ENCODE data around the gene GNB1.
"Not testable (repeated sequence)": the region's sequence is repeated elsewhere in the genome, so short reads cannot be mapped to it uniquely, and the experiment has no call there.

Gene GNB1

GRCh38 chr1:1758059-1758621 is 132.7 kb downstream of the GNB1 start:
- DNase-seq, result no peak

DNA sequence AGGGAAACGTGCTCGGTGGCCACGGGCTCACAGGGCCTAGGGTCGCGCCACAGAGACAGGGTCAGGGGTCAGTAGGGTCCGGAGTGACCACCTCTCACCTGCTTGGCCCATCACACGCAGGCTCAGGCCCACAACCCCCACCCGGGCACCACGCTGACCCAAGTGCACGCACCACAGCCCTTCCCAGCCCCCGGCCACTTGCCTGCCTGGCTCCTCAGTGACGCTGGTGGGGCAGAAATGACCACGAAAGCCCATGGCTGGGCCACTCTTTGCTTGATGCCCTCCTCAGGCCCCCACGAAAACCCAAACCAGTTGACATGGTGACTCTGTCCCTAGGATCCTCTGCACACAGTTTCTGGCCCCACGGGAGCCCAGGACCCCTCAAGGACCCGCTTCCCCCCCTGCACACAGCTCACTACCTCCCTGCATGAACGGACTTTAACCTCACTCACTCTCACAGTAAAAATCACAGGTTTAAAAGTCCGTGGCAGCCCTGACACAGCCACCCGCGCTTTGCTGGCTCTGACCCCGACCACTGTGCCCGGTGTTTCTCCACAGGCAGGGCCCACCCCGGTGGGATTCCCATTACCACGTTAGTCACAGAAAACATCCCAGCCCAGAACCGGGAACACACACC is 133.3 kb downstream of the GNB1 start:
- DNase-seq, result no peak

- no peak for DNase-seq
Measured at GRCh38 chr1:1756661-1757421, 134.0 kb downstream of the GNB1 start.

DNA sequence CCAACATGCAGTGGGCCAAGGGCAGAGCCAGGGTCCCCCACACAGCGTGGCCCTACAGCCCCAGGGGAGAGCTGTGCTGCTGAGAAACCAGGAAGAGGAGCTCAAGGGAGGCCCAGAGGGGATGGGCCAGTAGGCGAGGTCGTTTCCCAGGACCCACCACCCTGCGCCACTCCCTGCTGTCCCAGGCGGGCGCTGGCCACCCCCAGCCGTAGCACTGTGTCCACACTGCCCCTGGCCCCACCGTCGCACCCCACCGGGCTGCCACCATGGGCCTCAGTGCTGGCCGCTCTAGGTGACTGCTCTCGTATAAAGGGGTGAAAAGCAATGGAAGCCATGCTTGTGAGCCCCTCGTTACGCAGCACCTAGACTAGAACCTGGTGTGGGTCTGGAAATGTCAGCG is 135.0 kb downstream of the GNB1 start:
- DNase-seq, result no peak

GRCh38 chr1:1755426-1755825 is 135.5 kb downstream of the GNB1 start:
- DNase-seq, result no peak

DNA sequence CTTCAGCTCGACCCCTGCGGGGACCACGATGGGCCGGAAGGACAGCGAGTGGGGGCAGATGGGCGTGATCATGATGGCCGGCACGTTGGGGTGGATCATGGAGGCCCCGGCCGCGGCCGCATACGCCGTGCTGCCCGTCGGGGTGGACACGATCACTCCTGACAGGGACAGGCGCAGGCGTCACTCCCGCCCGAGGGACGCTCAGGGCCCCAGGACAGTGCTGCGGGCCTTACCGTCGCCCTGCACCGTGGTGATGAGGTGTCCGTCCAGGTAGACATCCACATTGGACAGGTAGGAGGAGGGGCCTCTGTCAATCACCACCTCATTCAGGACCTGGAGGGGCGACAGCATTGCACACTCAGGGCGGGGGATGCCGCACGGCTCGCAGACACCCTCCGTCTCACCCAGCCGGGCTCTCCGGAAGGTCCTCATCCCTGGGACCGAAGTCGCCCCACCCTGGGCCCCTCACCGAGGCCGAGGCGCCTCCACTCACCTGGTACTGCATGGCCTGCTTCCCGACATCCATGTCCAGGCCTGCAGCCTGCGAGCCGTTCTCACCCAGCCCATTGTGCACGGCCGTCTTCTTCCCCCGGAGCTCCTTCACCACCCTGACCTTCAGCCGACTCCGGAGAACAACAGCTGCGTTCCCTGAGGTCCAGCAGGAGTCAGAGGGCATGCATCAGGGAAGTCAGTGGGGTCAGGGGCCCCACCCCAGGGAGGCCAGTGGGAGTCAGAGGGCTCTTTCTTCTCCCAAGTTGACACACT is 136.7 kb downstream of the GNB1 start:
- no peak for DNase-seq

DNA sequence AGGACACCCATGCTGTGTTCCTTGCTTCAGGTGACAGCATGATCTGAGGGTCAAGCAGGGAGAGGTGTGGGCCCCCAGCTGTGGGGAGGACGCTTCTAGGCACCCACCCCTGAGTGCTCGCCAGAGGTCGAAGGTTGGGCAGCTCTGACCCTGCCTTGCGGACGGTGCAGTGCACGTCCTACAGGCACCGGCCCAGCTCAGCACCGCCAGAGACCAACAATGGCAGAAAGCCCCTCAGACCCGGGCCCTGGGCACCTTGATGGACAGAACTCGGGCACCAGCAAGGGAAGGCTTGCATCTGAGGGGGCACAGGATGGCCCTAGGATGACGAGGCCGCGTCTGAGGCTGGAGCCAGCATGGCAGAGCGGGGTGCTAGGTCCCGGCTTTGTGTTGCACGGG is 137.3 kb downstream of the GNB1 start:
- no peak for DNase-seq

GRCh38 chr1:1752636-1753606 is 138.0 kb downstream of the GNB1 start:
- DNase-seq, result no peak

DNA sequence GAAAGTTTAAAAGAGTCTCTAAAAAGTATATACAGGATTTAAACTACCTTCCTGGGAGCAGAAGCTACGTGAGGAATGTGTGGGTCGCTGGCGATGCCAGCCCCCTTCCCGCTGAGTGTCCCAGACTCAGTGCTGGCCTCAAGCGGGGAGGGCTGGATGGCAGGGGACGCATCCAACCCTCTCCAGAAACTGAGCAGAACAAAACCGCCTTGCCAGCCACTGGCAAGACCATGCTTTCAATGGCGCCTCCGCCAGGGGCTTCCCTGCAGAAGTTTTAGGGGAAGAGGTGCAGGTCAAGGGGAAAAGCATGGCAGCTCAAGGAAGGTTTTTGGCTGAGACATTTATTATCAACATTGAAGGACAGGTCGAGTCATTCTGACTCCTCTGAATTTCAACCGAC is 138.7 kb downstream of the GNB1 start:
- no peak for DNase-seq

GRCh38 chr1:1749941-1750340 is 140.9 kb downstream of the GNB1 start:
- DNase-seq, result not testable (repeated sequence)

DNA sequence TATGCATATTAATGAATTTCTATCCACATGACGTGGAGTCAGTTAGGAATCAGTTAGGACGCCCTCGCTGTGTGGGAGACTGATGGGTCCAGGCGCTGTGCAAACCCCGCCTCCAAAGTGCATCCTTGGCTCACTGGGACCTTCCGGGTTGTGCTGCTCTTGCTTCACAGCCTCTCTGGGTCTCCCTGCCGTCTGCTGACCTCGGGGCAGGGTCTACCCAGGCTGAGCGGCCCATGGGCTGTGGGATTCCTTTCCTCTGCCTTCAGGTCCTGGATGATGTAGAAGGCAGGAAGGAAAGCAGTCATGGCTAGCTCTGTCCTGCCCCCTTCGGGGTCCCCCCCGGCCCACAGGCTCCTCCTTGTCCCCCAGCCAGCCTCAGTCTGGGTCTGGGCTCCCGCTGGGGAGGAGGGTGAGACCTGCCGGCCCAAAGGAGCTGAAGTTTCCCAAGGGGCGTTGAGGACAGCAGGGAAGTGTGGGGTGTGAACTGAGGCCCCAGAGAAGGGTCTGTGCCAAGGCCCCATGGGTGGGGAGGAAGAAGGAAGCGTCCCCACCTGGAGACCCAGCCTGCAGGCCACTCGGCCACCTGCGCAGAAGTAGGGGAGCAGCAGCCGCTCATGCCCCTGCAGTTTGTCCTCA is 142.1 kb downstream of the GNB1 start:
- DNase-seq, result no peak

- not testable (repeated sequence) for DNase-seq
Measured at GRCh38 chr1:1746566-1746909, 144.3 kb downstream of the GNB1 start.

DNA sequence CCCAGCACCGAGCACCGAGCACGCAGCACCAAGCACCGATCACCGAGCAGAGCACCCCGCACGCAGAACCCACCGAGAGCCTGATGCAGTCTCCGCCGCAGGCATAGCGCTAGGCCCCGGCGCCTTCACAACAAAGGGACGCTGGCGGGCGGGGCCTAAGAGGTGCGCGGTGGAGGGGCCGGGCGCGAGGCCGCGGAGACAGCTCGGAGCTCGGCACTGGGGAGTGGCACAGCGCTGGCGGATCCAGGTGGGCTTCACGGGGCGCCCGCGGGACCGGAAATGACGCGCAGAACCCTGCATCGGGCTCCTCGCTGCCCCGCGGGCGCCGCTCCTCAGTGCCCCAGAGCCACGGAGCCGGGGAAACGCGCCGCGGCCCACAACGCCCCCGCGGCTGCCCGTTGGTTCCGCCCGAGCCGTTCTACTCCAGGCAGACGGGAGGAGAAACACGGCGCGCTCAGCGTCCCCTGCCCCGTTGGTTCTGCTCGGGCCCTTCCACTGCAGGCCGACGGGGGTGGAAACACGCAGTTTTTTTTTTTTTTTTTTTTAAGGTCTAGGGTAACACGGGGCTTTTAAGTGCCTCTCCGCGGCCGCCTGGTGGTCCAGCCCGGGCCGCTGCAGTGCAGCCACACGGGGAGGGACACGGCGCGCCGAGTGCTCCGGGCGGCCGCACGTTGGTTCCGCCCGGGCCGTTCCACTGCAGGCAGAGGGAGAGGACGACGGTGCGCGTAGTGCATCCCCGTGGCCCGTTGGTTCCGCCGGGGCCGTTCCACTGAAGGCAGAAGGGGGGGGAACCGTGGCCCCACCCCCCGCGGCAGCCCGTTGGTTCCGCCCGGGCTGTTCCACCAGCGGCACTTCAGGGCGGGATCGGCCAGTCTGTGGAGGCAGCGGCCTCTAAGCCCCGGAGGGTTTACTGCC is 145.0 kb downstream of the GNB1 start:
- peak; percentile 98 for DNase-seq

DNA sequence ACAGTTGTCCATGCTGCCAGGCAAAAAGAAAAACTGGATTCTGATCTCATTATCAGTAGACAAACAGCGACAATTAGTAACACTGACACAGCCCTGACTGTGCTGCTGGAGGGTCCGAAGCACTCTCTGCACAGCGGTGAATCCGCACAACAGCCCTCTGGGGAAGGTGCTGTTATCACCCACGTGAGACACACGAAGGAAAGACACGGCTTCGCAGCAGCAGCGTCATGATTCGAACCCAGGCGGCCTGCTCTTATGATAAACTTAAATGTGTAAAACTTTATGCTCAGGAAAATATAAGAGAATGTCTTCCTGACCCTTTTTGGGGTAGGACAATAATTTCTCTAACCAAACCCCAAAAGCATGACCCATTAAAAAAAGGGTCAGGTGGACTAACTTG is 148.4 kb downstream of the GNB1 start:
- DNase-seq, result not testable (repeated sequence)

GRCh38 chr1:1741013-1741412 is 149.9 kb downstream of the GNB1 start:
- not testable (repeated sequence) for DNase-seq

DNA sequence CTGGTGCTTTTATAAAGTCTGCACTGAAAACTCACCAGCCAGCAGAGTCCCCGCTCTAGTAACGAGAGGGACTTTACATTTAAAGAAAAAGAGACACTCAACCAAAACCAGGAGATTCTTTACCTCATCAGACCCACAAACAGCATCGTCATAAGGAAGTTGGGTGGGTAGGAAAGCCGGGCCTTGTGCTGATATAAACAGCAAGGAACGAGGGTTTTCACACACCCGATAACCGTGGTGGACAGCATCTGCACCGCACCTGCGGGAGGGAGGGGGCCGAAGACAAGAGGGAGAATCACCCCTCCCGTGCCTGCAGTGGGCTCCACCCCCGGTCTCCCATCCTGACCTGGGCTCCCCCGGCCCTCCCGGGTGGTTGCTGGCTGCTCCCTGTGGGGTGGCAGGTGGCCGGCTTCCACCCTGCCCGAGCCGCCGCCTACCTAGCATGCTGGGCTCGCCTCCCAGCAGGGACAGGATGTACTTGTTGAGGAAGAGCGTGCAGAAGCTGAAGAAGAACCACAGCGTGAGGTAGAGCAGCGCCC is 152.0 kb downstream of the GNB1 start:
- not testable (repeated sequence) for DNase-seq

GRCh38 chr1:1737675-1738590 is 153.0 kb downstream of the GNB1 start:
- not testable (repeated sequence) for DNase-seq
